HG02981 (cell line): Measurements from ENCODE around the gene RALGPS1.

Source experiments
- ATAC-seq: cut with Tn5 transposase; IDR thresholded peaks from one replicate; pipeline ENCODE4 v1.9.1; 2021; ENCODE audit warnings: mild to moderate bottlenecking, moderate library complexity; ENCODE audit not compliant: unreplicated experiment

Gene RALGPS1

DNA sequence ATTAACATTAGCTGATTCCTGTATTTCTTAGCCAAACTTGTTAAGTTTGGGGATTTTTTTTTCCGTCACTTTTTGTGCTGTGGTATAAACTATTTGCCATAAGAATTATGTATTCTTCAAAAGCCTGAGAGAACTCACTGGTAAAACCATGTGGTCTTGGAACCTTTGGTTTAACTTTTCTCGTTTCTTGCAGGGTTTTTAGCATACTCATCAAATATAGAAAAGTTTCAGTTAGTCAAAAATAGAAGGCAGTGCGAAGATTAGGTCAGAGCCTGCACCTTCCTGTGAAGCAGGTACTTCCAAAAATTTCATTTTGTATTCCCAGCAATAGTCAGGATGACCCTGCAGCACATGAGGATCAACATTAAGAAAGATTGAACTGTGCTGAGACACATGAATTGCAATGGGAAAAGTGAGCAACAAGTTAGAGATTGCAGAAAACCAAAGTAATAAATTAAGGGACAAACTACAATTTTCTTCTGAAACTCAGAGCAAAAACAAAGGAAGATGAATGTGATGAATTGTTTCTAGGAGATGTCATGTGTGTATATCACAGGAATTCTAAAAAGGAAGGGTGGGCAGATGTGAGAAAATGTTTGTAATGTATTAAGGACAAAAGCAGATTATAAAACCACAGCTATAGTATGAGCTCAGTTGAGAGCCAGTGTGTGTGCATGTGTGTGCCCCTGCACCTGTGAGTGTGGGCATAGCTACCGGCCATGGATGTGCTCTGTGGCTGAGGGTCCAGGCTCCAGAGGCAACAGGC is 105.6 kb downstream of the RALGPS1 start:
- no peak for ATAC-seq

DNA sequence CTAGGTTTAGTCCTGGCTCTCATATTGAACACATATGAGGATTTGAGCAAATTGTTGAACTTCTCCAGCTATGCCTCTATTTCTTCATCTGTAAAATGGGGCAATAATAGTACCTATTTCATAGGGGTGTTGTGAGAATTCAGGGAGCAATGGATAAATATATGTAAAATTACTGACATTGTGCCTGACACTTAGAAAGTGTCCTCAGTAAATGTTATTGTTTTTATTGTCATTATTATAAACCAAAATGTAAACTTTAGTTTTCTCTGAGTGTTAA is 106.2 kb downstream of the RALGPS1 start:
- no peak for ATAC-seq

DNA sequence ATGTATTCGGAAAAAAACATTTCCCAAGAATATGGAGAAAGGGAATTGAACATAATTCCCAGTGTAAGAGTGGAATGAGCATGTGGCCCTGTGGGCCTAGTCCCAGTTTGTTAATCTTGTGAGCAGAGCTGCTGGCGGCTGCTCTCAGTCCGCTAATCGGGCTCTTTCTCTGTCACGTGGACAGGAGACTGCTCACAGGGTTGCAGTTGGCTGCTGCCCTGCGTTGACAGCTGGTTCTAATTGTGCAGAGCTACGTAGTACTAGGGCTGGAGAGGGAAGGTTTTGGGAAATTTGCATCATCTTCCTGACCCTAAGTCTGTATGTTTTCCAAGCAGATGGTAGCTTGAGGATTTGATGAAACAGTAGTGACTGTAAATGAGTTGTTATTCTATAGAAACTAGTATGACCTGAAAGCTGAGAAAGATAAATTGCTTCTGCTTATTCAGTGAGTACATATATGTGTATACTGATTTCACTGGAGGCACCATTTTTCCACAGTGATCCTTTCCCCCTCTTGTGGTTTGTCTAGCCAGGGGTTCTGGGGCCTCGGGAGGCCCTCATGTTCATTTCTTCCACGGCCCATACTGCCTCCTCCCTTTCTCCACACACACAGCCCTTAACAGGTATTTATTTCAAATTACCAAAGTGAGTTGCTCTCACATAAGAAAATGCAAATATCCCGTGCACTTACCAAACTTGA is 107.2 kb downstream of the RALGPS1 start:
- no peak for ATAC-seq

DNA sequence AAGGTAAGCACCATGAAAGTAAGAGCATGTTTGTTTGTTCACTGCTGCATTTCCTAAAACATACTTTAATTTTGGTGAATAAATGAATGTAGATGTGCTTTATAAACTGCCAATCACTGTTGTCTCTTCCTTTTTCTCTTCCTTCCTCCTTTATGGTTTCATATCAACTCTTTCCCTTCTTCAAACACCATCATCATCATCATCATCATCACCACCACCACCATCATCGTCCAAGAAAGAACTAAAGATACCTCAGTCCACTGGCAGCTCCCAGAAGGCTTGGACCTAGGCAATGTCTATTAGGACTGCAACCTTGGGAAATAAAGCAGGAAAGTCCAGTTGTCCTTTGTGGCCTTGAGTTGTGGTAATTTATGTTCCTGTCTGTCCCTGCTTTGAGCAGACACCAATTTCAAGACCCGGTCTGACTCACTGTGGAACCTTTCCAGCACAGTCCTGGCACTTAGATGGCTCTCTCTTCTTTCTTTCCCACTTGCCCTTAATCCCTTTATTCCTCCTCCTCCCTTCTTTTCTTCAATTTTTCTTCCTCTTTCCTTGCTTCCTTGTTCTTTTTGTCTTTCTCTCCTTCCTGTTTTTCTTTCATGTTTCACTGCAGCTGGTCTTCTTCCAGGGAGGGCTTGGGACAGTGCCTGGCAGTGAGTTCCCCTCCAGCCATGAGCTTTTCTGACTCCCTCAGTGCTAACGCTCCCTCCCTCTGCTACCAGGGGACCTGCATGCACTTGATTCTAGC is 108.5 kb downstream of the RALGPS1 start:
- ATAC-seq, result no peak

DNA sequence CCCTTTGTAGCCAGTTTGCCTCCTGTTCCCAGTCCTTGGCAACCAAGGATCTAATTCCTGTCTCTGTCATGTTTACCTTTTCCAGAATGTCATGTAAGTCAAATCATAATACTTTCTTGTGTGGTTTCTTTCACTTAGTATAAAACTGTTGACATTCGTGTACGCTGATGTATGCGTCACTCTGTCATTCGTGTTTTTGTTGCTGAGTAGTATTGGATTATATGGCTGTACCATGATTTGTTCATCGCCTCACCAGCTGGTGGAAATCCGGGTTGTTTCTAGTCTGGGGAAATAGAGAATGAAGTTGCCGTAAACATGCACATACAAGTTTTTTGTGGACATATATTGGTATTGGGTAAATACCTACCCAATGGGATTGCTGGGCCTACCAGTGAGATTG is 110.5 kb downstream of the RALGPS1 start:
- no peak for ATAC-seq

DNA sequence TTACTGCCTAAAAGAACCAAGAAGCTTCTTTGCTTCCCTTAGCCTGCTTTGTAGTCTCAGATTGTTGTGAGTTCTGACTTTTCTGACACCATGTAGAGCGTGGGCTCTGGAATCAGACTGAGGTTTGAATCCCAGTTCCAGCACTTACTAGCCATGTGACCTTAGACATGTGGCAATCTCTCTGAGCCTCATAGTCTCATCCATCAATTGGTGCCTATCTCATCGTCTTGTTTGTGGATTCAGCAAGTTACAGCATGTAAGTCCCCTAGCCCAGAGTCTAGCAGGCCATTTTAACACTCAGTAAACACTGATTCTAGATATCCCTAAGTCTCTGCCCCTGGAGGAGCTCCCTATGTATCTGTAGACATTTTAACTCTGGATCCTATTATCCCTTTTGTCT is 113.1 kb downstream of the RALGPS1 start:
- no peak for ATAC-seq

- no peak for ATAC-seq
Measured at GRCh38 chr9:127029548-127029947, 115.0 kb downstream of the RALGPS1 start.

- no peak for ATAC-seq
Measured at GRCh38 chr9:127030814-127031740, 116.5 kb downstream of the RALGPS1 start.

DNA sequence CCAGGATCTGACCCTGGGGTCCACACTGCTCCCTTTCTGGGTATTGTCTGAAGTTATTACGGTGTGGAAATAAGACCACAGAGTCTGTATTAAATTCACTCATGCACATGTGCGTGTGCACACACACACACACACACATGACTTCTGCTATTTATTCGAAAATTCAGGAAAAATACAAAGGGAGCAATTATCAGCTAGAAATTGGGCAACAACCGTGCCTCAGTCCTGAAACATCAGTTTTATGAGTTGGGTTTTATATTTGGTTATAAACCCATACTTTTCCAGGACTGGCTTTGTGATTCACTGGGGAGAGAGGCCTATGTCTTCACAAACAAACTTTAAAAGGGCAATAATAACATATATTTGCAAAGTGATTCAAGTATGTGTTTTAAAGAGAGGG is 117.7 kb downstream of the RALGPS1 start:
- no peak for ATAC-seq

DNA sequence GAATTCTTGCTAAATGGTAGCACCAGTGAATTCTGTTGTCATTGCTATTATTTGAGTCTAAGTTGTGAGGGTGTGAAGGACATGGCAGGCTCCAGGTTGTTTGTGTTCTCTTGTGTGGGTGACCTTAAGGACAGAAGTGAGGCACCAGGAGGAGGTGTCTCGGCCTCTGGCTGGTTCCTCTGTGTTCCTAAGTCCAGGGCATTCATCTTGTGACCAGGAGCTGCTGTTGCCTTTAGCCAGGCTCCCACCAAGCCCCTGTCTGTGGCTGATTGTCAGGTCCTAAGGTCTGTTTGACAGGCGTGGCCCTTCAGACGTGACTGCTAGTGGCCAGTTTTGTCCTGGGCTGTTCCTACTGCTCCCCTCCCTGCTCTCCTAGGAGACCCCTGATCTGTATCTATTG is 118.5 kb downstream of the RALGPS1 start:
- ATAC-seq, result no peak

- no peak for ATAC-seq
Measured at GRCh38 chr9:127033789-127034188, 119.2 kb downstream of the RALGPS1 start.

GRCh38 chr9:127034691-127035090 is 120.1 kb downstream of the RALGPS1 start:
- no peak for ATAC-seq

GRCh38 chr9:127035423-127035822 is 120.8 kb downstream of the RALGPS1 start:
- no peak for ATAC-seq

DNA sequence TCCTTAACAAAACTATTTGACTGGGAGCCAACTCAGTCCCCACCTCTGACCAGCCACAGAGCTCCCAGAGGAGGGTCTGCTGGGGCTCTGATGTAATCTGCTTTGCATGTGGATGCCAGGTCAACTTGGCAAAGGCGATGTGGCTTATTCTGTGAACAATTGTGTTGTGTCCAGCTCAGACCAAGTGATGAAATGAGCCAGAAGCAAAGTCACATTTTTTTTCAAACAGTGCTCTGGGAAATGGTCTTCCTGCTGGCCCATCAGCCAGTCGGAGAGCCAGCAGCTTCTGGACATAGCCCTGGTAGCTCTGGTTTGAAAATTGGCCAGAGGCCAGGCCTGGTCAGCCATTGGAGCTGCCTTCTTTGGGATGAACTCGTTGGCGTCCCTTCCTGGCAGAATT is 121.4 kb downstream of the RALGPS1 start:
- ATAC-seq, result no peak

GRCh38 chr9:127036437-127036836 is 121.9 kb downstream of the RALGPS1 start:
- no peak for ATAC-seq

- no peak for ATAC-seq
Measured at GRCh38 chr9:127038531-127038930, 123.9 kb downstream of the RALGPS1 start.

- no peak for ATAC-seq
Measured at GRCh38 chr9:127039492-127039891, 124.9 kb downstream of the RALGPS1 start.

DNA sequence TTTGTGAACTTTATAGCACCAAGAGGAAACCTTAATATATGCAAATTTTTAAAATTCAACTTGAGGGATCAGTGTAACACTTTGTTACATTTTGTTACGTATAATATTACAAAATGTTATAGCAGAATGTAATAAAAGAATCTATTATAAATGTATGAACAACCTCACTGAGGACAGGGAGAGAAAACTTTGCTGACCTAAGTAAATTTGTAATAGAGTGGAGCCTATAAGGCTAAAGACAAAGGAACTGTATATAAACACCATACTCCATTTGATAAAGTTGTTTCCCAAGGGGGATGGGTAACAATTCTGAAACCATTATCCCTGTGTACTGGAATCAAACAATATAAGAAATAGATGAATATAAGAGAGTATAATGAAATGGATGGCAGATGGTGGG is 130.6 kb downstream of the RALGPS1 start:
- ATAC-seq, result no peak

- no peak for ATAC-seq
Measured at GRCh38 chr9:127047971-127048370, 133.4 kb downstream of the RALGPS1 start.

DNA sequence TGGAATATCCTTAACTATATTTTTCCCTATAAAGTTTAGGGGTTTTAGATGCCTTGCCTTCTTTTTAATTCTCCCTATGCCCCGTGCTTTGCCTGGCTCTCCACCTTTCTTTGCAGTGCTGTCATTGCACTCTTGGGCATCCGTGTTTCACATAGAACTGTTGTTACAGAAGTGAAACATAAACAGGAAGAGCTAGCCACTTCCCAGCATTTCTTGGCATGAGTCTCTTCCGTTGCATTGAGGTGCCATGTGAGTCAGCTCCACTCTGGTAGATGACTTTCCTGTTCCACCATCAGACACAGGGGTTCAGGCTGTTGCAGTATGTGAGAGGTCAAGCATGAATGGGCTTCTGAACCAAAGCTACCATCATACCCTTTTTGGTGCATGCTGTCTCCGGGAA is 134.5 kb downstream of the RALGPS1 start:
- peak; percentile 51 for ATAC-seq

DNA sequence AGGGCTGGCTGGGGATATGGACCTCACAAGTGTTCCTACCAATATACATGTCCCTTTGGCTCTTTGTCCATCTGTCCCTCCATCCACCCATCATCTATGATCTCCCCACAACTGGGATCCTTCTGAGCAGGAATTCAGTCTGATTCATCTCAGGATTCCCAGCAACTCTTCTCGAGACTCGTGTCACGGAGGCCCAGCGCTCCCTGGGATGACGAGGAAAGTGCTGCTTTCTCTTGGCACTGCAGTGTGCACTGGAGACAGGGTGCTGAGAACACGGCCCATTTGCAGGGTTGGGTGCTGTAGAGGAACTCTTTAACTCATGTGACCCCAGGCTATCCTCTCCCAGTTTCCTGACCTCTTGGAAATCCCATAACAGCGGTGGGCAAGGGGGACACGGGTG is 135.0 kb downstream of the RALGPS1 start:
- ATAC-seq, result no peak
